ENCODE data around the gene SNRNP35.

GRCh38 chr12:123497065-123497464 lies 39.1 kb downstream of the SNRNP35 start:
- no peak for TF ChIP-seq CTCF (IDR thresholded peaks at IDR 0.05)
- no peak for TF ChIP-seq POLR2AphosphoS5 (IDR thresholded peaks at IDR 0.05)

Measured in transverse colon (tissue), 4 donors.